HCT116 (cell line): ENCODE measurements around the gene MRPL58.

ENCODE experiments used
- CTCF ChIP-seq, 3 experiments: fragments of 200-600 bp in 1 of 3; sonication (generic) in 1 of 3; IDR thresholded peaks in 2 of 3; conservative IDR thresholded peaks in 1 of 3; 2 replicates each; pipeline ENCODE4 v1.5.1; 2012 to 2017; ENCODE audit warnings: low read depth in 2 of 3, low read length in 2 of 3, antibody characterized with exemption in 1 of 3, borderline replicate concordance in 1 of 3, control low read depth in 1 of 3, mild to moderate bottlenecking in 1 of 3, mixed read lengths in 1 of 3, mixed run types in 1 of 3, moderate library complexity in 1 of 3; ENCODE audit not compliant: insufficient read depth in 1 of 3
- ZFX ChIP-seq: fragments of 450-650 bp; IDR thresholded peaks from 2 replicates; pipeline ENCODE4 v1.6.1; 2017
- TF ChIP-seq, protein P1 (sequence below): IDR thresholded peaks from 2 replicates; pipeline ENCODE4 v1.6.1; 2012

DNA sequence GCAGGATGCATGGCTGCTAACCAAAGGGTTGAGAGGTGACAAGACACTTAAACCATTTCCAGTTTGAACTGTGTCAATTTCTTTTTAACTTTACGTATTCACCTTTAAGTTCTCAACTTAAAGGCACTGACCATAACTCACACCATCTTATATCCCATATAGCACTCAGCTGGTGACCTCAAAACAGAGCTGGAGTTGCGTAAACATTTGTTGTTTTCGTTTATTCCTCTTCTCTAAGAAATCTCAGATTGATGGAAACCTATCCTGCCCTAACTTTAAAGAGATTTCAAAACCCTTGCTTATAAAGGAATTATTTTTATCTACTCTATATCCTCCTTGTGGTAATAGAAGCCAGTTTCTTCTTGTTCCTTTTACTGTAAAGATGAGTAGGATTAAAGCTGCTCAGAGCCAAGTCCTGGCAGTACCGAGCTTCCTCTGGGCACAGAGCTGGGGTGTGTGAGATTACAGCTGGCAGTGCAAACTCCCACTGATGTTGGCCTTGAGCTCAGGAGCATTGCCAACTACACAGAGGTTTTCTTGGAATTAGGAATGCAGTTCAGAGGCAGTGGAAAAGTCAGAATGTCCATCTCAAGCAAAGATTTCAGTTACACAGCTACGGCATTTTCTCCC, 35.9 kb downstream of the MRPL58 start:
- TF ChIP-seq ZFX: no peak
- TF ChIP-seq, protein P1, sequence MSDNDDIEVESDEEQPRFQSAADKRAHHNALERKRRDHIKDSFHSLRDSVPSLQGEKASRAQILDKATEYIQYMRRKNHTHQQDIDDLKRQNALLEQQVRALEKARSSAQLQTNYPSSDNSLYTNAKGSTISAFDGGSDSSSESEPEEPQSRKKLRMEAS: no peak
- no peak for TF ChIP-seq CTCF (IDR thresholded peaks at IDR 0.05 in 2 of 3, conservative IDR thresholded peaks at IDR 0.05 in 1 of 3; ENCODE audit: borderline replicate concordance in 1 of 3, insufficient read depth in 1 of 3, low read depth in 2 of 3, low read length in 2 of 3)
